Fibroblast of skin of abdomen (primary cell): Measurements from ENCODE around the gene HYKK.
A peak's percentile ranks its signal among the peaks of the same experiment; 100 is the strongest.
"Not testable (repeated sequence)": the region's sequence is repeated elsewhere in the genome, so short reads cannot be mapped to it uniquely, and the experiment has no call there.

ENCODE experiments used
- DNase-seq: peaks from one replicate; pipeline ENCODE4 v3.0.0-alpha.2; 2013

The HYKK gene

GRCh38 chr15:78540141-78540870 is 32.9 kb downstream of the HYKK start, which contains the start of gene PSMA4:
Gene PSMA4, plus strand, starts transcription at chr15:78540444. Its CDS starts 1,484 bp downstream, at chr15:78541928.
- peak; percentile 82 for DNase-seq

- DNase-seq = peak; percentile 12
These were observed 33.7 kb downstream of the HYKK start for GRCh38 chr15:78540871-78541743.

GRCh38 chr15:78541744-78542034 is 34.3 kb downstream of the HYKK start:
- DNase-seq = no peak

- DNase-seq = no peak
These were observed 35.3 kb downstream of the HYKK start for GRCh38 chr15:78542647-78543046.

GRCh38 chr15:78550194-78550593 is 42.8 kb downstream of the HYKK start:
- no peak for DNase-seq

- DNase-seq = no peak
These were observed 43.4 kb downstream of the HYKK start for GRCh38 chr15:78550815-78551214.

- no peak for DNase-seq
These were observed 44.5 kb downstream of the HYKK start for GRCh38 chr15:78551902-78552301.

GRCh38 chr15:78552597-78552996 is 45.2 kb downstream of the HYKK start:
- no peak for DNase-seq

- not testable (repeated sequence) for DNase-seq
These were observed 52.8 kb downstream of the HYKK start for GRCh38 chr15:78560201-78560600.

GRCh38 chr15:78561490-78561889 is 54.1 kb downstream of the HYKK start:
- DNase-seq = no peak

- no peak for DNase-seq
These were observed 55.7 kb downstream of the HYKK start for GRCh38 chr15:78563092-78563491.

- no peak for DNase-seq
These were observed 57.3 kb downstream of the HYKK start for GRCh38 chr15:78564743-78565096.

GRCh38 chr15:78565097-78565950 is 57.9 kb downstream of the HYKK start, which contains the start of gene CHRNA5:
Gene CHRNA5, plus strand, starts transcription at chr15:78565520. Its CDS starts 200 bp downstream, at chr15:78565720.
- DNase-seq = peak; percentile 82

GRCh38 chr15:78565951-78566774 is 58.8 kb downstream of the HYKK start:
- DNase-seq = peak; percentile 13

- DNase-seq = no peak
These were observed 60.2 kb downstream of the HYKK start for GRCh38 chr15:78567531-78567930.

- no peak for DNase-seq
These were observed 63.3 kb downstream of the HYKK start for GRCh38 chr15:78570710-78571109.

- DNase-seq = no peak
These were observed 64.0 kb downstream of the HYKK start for GRCh38 chr15:78571382-78571781.

- DNase-seq = no peak
These were observed 66.0 kb downstream of the HYKK start for GRCh38 chr15:78573416-78573815.

- no peak for DNase-seq
These were observed 67.6 kb downstream of the HYKK start for GRCh38 chr15:78574944-78575343.
